Effector memory CD4-positive, alpha-beta T cell (primary cell): ENCODE data around the gene MARVELD2.
"Not testable (repeated sequence)": the region's sequence is repeated elsewhere in the genome, so short reads cannot be mapped to it uniquely, and the experiment has no call there.

Source experiments
- DNase-seq, 3 donors: peaks; one replicate each; pipeline ENCODE4 v3.0.0-alpha.2; 2020
- H3K27ac ChIP-seq: 2 replicates; pipeline ENCODE4 v1.7.0; 2013; ENCODE audit warnings: mild to moderate bottlenecking, low read length, moderate library complexity; ENCODE audit not compliant: insufficient read depth, poor library complexity, severe bottlenecking
- H3K27me3 ChIP-seq: replicated peaks from 2 replicates; pipeline ENCODE4 v1.7.0; 2013; ENCODE audit warnings: mild to moderate bottlenecking, low read length; ENCODE audit not compliant: insufficient read depth, control insufficient read depth, poor library complexity, severe bottlenecking
- H3K36me3 ChIP-seq: 2 replicates; pipeline ENCODE4 v1.7.0; 2013; ENCODE audit warnings: mild to moderate bottlenecking, low read length, moderate library complexity; ENCODE audit not compliant: control insufficient read depth, insufficient read depth
- H3K4me1 ChIP-seq: 2 replicates; pipeline ENCODE4 v1.7.0; 2013; ENCODE audit warnings: low read length, mild to moderate bottlenecking; ENCODE audit not compliant: control insufficient read depth, insufficient read depth, poor library complexity, severe bottlenecking
- H3K4me3 ChIP-seq: 2 replicates; pipeline ENCODE4 v1.7.0; 2013; ENCODE audit warnings: low read length, low read depth, mild to moderate bottlenecking; ENCODE audit not compliant: insufficient read depth, poor library complexity, severe bottlenecking
- H3K9me3 ChIP-seq: 2 replicates; pipeline ENCODE4 v1.7.0; 2013; ENCODE audit warnings: mild to moderate bottlenecking, low read length, moderate library complexity; ENCODE audit not compliant: control insufficient read depth
- total RNA-seq, 3 donors: gene quantifications; one replicate each; lab custom pipeline; 2026; lab: John Stamatoyannopoulos, UW

The MARVELD2 gene
- 0.26 to 0.97 (median 0.52) reads per million in 3 donors for total RNA-seq

GRCh38 chr5:69414885-69415583 lies at the start of gene MARVELD2:
Gene MARVELD2, plus strand, starts transcription at chr5:69415116. Its CDS starts 4,270 bp downstream, at chr5:69419386.
- H3K4me3 ChIP-seq: peak within 1 kb of the TSS; percentile 65
- no peaks in the 10 kb centered on the region for H3K36me3 ChIP-seq
- no peaks in the 10 kb centered on the region for H3K27me3 ChIP-seq
- peak within 1 kb of the TSS; percentile 28 for H3K27ac ChIP-seq
- peak; percentile 13 to 44 (median 33) for DNase-seq
- no peaks in the 10 kb centered on the region for H3K4me1 ChIP-seq
- no peaks in the 10 kb centered on the region for H3K9me3 ChIP-seq

GRCh38 chr5:69367697-69368279 lies 47.1 kb upstream of the MARVELD2 start:
- peaks cover 22% of the 10 kb centered on the region for H3K36me3 ChIP-seq
- H3K4me3 ChIP-seq: no peak overlapping the region
- no peak for DNase-seq
- H3K9me3 ChIP-seq: no peaks in the 10 kb centered on the region
- peak overlapping the region; percentile 99 for H3K27ac ChIP-seq
- H3K4me1 ChIP-seq: peaks cover 6% of the 10 kb centered on the region
- H3K27me3 ChIP-seq: no peaks in the 10 kb centered on the region

DNA sequence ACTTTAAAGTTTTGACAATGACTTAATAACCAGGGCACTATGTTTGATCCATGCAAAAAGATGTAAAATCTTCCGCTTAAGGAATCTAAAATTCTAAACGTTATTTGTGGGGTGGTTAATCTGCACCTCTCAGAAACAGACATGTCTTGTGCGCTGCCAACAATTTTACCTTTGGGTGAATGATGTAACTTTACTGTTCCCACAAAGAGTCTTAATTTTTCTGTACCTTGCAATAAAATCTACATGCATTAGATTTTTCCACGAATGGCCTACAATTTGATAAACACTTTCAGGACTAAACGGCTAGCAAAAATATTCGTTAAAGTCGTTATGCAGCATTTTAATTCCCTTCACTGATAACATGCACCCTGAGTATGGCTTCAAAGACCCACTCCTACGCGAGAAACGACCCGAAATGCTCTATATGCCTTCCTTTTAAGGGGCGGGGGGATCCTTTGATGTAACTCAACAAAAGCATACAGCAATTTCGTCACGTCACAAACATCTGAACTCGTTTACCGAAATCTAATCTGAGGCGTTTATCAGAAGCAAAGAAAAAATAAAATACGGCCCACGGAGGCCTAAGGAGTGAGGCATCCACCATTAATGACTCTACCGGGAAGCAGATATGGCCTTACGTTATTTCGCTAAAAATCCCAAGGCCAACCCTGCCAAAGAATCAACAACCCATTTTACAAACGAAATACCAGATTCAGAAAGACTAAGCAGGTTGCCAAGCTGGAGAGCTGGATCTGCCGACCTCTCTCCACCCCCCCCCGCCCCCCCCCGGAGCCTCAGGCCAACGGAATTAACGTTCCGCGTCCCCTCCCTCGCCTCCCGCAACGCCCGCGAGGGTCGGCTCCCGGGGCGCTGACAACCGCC lies 46.2 kb upstream of the MARVELD2 start:
- peak overlapping the region; percentile 99 for H3K27ac ChIP-seq
- peaks cover 22% of the 10 kb centered on the region for H3K36me3 ChIP-seq
- H3K4me1 ChIP-seq: peaks cover 6% of the 10 kb centered on the region
- peak overlapping the region; percentile 94 for H3K4me3 ChIP-seq
- no peaks in the 10 kb centered on the region for H3K9me3 ChIP-seq
- peak in 1 of 3 donors; percentile 17 for DNase-seq
- no peaks in the 10 kb centered on the region for H3K27me3 ChIP-seq

DNA sequence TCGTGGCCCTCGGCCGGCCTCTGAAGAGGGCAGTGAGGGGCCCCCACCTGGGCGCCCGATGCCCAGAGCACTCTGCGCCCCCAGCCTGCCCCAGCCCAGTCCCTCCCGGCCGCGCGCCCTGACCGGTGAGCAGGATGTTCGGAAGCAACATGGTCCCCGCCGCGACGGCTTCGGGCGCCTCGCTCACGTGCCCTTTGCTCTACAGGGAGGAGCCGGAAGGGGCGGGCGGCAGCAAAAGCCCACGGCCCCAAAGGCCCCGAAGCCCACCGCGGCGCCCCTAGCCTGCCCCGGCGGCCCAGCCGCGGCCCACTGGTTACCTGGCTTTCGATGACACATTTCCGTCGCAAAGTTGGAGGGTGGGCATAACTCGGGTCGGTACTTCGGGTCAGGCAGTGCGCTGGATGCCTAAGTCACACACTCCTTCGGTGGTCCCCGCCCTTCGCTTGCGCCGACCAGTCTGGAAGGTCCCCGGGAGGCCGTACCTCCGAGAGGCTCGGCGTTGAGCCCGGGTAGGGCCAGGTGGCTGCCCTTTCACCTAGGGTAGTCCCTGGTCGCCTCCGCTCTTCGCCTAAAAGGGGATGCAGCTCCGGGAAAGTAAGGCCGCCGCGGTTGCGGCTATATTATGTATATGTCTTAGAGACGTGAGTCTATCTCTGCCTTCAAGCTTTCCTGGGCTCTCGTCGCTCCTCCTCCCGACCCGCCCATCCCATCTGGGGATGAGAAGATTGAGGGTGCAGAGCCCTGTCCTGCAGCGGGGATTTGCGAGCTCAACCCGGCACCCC lies 45.4 kb upstream of the MARVELD2 start, which contains the start of the genes AK6, RAD17 and TAF9:
AK6 (minus strand) TSS at position 181 of the 782 bp plus-strand sequence; CDS start at position 151, 30 bp downstream.
RAD17 (plus strand) TSS at position 479 of the 782 bp plus-strand sequence. CDS start 2,391 bp downstream, outside the sequence.
TAF9 (minus strand) TSS at position 181 of the 782 bp plus-strand sequence. CDS start 3,783 bp downstream, outside the sequence.
- no peaks in the 10 kb centered on the region for H3K27me3 ChIP-seq
- H3K36me3 ChIP-seq: peaks cover 18% of the 10 kb centered on the region
- peaks cover 6% of the 10 kb centered on the region for H3K4me1 ChIP-seq
- H3K27ac ChIP-seq: peak within 1 kb of the TSS; percentile 99
- H3K4me3 ChIP-seq: peak within 1 kb of the TSS; percentile 94
- no peaks in the 10 kb centered on the region for H3K9me3 ChIP-seq
- peak; percentile 81 to 88 (median 87) for DNase-seq

GRCh38 chr5:69370335-69370734 lies 44.6 kb upstream of the MARVELD2 start:
- H3K9me3 ChIP-seq, H3K27me3 ChIP-seq, DNase-seq, H3K4me1 ChIP-seq: not testable (repeated sequence)
- Histone ChIP-seq H3K4me3 (peak overlapping the region; percentile 94), H3K27ac (peak overlapping the region; percentile 99), H3K36me3 (peaks cover 16% of the 10 kb centered on the region)

GRCh38 chr5:69372394-69372793 lies 42.5 kb upstream of the MARVELD2 start:
- Histone ChIP-seq H3K36me3 (peaks cover 16% of the 10 kb centered on the region), H3K9me3 (no peaks in the 10 kb centered on the region), H3K4me3 (no peak overlapping the region), H3K4me1 (peaks cover 6% of the 10 kb centered on the region), H3K27ac (no peak overlapping the region), H3K27me3 (no peaks in the 10 kb centered on the region)
- DNase-seq: no peak

DNA sequence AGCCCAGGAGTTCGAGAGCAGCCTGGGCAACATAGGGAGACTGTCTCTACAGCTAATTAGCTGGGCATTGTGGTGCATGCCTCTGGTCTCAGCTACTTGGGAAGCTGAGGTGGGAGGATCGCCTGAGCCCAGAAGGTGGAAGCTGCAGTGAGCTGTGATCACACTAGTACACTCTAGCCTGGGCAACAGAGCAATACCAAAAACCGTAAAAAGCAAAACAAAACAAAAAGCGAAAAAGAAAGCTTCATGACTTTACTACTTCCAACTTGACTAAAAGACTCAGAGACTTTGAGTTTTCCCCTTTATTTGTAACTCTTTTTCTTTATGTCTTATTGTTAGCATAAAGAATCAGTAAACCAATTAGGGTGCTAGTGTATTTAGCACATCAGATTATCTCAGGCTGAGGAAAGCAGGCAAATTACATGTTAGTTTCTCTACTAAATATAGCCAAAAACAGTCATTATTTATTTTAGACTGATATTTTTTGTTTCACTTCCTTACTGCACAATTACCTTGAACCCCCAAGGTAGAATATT lies 39.9 kb upstream of the MARVELD2 start:
- no peak for DNase-seq
- Histone ChIP-seq H3K4me3 (no peak overlapping the region), H3K36me3 (peaks cover 22% of the 10 kb centered on the region), H3K4me1 (no peaks in the 10 kb centered on the region), H3K9me3 (no peaks in the 10 kb centered on the region), H3K27ac (no peak overlapping the region), H3K27me3 (no peaks in the 10 kb centered on the region)

DNA sequence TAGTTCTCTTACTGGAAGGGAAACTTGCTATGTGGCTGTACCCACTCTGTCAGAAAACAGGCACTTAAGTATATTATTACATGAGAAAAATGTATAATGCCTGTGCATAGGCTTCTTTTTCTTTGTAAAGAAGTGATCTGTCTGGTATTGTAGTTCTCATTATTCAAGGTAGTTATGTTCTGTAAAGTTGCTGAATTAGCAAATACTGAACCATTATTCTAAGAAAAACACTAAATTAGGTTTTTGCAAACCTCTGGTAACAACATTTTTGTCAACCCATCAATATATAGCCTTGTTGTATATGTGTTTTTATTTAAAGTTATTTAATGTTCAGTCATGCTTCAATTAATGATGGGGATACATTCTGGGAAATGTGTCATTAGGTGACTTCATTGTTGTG lies 36.5 kb upstream of the MARVELD2 start:
- Histone ChIP-seq H3K36me3 (peaks cover 22% of the 10 kb centered on the region), H3K4me3 (no peak overlapping the region), H3K27me3 (no peaks in the 10 kb centered on the region), H3K27ac (no peak overlapping the region), H3K9me3 (no peaks in the 10 kb centered on the region), H3K4me1 (no peaks in the 10 kb centered on the region)
- no peak for DNase-seq
